Amygdala (tissue), 56 donors: ENCODE measurements around the gene SCART1.
"Not testable (repeated sequence)": the region's sequence is repeated elsewhere in the genome, so short reads cannot be mapped to it uniquely, and the experiment has no call there.

Experiments
- DNase-seq, 56 donors: peaks; one replicate each; lab custom pipeline; 2025; lab: John Stamatoyannopoulos, UW

Gene SCART1

DNA sequence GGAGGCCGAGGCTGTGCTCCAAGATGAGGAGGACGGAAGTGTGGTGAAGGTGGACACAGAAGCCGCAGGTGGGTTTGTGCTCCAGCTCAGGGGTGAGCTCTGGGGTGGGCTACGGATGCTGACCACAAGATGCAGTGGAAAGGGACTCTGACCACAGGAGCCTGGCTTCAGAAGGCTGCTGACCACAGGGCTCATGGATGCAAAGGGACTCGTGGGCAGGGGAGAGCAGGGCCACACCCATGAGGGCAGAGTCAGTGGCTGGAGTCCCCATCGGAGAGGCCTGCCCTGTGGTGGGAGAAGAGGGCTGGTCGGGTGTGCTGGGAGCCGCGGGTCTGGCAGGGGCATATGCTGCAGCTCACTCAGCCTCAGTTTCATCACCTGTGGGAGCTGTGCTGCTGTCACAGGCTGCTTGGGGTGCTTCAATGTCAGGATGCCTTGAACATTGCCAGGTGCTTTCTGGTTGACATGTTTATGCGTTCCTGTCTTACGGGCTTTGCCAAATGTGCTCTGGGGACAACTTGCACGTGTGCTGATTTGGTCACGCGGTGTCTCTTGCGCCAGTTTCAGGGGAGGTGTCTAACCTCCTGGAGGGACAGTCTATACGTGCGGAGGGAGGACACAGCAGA, 13.7 kb downstream of the SCART1 start:
- no peak for DNase-seq

DNA sequence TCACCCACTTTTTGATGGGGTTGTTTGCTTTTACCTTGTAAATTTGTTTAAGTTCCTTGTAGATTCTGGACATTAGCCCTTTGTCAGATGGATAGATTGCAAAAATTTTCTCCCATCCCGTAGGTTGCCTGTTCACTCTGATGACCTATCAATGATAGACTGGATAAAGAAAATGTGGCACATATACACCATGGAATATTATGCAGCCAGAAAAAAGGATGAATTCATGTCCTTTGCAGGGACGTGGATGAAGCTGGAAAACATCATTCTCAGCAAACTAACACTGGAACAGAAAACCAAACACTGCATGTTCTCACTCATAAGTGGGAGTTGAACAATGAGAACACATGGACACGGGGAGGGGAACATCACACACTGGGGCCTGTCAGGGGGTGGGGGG, 15.5 kb downstream of the SCART1 start:
- DNase-seq = not testable (repeated sequence)

DNA sequence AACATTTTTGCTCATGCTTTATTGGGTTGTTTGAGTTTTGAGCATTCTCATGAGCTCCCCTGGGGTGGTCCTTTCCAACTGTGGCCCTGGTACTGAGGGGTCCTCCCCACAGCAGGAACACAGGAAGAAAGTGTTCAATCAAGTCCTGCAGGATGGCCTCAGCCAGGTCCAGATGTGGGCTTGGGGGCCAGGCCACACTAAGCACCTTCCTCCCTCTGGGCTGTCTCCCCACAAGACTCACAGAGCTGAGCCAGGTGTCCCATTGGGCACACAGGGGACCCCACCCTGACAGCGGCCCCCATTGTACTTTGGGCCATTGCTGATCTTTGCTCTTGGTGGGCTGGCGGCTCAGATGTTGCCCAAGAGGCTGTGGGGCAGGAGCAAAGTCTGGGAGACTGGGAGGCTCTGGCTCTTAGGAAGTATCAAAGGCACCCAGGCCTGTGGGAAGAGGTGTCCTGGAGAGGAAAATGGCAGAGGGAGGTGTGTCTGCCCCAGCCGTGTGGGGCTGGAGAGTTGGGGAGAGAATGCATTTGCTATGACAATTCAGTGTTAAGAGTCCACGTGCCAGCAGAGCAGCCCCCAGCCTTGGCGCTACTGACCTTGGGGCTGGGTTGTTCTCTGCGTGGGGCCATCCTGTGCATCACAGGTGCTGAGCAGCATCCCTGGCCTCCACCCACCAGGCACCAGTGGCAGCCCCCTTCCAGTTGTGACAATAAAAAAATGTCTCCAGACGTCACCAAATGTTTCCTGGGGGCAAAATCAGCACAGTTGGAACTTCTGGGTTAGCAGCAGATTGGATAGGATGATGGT, 17.8 kb downstream of the SCART1 start:
- DNase-seq = no peak

DNA sequence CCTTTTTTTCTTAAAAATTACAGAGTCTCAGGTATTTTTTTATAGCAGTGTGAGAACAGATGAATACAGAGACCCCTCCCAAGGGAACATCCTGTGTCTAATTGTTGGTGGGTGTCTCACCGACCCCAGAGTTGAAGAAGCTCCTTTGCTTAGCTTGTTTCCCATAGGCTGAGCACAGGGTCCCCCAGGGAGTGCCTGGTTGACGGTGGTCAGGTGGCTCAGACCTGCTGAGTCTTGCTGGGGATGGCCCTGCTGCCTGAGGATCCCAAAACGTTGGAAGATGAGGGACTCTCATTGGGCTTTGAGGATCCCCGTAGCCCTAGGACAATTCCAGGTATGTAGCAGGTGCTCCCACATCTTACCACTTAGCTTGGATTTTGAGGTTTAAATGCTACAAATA, 19.5 kb downstream of the SCART1 start:
- DNase-seq = no peak

DNA sequence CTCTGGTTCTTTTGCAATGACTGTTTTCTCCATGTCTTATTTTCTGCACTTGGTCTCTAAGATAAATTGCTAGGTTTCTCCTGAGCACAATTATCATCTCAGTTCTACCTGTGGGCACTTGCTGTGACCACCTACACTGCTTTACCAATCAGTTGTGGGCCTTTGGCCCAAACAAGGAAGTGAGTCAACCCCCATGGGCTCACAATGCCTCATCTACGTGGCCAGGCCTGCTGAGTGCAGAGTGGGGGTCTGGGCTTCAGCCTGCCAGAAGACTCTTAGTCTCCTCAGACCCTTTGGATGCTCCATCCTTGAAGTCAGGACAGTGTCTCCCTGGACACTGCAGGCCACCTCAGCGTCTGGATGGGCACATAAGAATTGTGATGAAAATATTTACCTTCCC, 20.3 kb downstream of the SCART1 start:
- DNase-seq = no peak

DNA sequence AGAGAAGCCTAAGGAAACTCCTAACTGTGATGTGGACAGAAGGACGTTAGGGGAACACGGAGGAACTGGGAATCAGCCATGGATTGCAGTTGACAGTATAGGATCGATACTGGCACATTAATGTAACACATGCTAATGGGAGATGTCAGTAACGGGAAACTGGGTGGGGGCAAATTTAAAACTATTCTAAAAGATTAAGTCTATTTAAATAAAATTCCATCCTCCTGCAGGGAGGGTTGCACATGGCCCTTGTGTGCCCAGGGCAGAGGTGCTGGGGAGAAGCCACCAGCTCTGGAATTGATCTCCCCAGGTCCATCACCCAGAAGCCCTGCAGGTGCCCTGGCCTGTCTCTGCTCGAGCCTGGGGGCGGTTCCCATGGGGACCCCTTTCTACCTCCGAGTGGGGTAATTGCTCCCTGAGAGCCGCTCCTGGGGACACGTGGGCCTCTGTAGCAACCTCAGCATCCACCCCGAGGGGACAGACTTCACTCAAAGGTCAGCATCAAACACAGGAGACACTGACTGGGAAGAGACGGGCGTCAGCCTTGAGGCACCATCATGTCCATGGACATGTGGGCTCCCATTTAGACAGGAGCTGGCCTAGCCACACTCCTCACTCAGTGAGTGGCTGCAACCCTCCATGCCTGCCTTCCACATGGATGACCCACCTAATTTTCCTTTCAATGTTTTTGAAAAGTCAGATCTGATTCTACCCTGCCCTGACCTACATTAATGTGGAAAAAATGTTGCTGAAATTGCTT, 21.1 kb downstream of the SCART1 start:
- no peak for DNase-seq

DNA sequence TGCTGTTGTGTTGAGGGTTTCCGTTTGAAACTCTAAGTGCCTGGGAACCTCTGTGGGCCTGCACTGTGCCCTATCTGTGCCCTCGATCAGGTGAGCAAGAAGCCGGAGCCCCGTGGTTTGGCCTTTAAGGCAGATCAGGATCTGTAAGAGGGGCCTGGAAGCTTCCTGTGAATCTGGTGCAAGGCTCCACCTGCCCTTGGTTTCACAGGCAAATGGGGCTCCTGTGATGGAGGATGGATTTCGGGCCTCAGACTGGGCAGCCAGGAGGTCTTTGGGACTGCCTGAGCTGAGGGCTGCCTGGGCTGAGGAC, 21.6 kb downstream of the SCART1 start:
- DNase-seq = no peak

DNA sequence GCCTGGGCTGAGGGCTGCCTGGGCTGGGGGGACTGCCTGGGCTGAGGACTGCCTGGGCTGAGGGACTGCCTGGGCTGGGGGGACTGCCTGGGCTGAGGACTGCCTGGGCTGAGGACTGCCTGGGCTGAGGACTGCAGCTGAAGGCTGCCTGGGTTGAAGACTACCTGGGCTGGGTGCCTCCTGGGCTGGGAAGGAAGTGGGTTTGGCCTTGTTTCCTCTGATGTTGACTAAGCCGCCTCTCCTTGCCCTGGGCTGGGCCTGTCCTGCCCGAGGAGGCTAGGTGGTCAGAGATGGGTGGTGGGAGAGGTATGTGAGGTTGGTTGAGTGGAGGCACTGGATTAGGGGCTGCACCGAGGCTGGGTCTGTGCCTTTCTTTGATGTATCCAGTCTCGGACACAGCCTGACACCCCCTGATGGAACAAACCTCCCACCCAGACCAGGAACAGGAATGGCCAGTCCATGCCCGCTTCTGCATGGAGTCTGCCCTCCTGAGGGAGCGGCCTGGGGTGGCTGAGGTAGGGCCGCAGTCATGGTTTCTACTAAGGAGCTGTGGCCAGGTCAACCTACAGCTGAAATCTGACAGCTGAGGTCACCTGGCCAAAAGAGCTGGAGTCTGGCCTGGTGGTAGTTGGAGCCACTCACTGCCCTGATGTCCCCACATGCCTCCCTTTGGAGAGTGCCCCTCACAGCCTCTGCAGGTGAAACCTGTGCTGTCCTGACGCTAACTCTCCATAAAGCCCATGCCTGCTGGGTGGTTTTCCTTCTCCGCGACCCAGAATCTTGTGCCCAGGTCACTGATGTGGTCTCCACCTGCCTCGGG, 22.3 kb downstream of the SCART1 start:
- no peak for DNase-seq

DNA sequence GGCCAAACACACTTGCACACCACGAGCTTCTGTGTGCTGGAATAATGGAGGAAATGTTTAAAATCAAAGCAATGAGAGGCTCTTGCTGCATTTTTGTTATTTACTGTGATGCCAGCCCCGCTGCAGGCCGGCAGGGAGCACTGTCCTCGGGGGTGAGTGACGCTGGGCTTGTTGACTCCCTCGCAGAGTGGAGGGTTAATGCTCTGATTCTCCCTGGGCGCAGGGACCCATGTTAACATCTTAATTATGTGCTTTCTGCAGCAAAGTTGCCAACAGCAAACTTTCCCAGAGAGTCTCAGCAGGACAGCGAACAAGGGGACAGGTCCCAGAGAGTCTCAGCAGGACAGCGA, 22.9 kb downstream of the SCART1 start:
- no peak for DNase-seq

DNA sequence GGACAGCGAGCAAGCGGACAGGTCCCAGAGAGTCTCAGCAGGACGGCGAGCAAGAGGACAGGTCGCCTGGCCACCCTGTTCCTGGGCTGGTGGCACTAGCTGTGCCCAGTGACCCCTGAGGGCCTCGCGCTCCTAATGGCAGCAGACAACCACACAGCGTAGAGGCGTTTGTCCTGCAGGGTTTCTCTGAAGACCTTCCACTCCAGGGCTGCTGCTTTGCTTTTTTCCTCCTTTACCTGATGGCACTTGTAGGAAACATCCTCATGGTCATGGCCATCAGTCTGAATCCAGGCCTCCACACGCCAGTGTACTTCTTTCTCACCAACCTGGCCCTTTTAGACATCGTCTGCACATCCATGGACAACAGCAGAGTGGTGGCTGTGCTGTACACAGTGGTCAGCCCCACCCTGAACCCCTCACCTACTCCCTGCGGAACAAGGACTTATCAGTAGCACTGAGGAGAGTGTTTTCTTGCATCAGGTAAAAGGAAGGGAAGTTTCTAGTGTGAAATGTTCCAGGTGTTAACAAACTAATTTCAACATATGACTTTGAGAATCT, 27.4 kb downstream of the SCART1 start:
- DNase-seq = no peak

DNA sequence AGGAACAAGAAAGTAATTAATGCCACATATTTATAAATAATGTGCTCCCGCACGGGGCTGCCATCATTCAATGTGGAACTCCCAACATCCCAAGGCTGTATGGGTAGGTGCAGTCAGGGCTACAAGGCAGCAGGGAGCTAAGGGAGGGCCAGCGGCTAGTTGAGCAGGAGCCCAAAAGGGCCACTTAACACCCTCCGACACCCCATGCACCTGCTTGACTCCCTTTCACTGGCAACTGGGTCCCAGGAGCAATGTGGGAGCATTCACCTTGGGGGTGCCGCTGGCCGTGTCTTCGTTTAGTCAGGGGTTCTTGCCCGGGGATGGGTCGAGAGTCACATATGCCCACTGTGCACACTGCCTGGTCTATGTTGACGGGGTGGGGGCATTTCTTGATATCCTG, 27.9 kb downstream of the SCART1 start:
- DNase-seq = no peak

DNA sequence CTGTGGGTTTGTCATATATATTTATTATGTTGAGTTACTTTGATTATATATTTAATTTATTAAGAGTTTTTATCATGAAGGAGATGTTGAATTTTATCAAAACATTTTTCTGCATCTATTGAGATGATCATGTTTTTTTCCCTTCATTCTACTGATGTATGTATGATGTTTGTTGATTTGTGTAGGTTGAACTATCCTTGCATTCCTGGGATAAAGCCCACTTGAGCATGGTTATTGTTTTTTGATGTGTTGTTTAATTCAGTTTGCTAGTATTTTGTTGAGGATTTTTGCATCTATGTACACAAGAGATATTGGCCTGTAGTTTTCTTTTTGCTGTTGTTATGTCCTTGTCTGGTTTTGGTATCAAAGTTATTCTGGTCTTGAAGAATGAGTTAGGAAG, 31.1 kb downstream of the SCART1 start:
- no peak for DNase-seq

DNA sequence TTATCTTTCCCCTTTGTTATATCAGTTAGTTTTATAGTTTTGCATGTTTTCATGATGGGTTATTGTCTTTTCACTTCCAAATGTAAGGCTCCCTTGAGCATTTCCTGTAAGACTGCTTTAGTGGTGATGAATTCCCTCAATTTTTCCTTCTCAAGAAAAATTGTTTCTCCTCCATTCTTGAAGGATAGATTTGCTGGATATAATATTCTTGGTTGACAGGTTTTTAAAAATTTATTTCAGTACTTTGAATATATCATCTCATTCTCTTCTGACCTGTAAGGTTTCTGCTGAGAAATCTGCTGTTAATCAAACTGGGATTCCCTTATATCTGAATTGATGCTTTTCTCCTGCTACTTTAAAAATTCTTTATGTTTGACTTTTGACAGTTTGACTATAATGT, 33.3 kb downstream of the SCART1 start:
- no peak for DNase-seq

DNA sequence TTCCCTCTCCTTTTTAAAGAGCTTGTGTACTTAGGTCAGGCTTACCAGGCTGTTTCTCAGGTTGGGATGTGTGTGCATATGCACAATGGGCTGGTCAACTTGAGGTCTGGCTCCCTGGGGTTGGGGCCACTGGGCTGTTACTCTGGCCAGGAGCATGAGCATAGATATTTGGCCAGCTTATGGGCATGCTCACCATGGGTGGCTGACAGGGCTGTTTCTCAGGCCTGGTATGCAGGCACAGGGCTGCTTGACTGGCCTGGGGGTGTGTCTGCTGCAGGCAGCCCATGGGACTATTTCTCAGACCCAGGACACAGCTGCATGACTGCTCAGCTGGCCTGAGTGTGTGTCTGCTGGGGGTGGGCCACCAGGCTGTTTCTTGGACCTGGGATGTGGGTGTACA, 34.6 kb downstream of the SCART1 start:
- no peak for DNase-seq

DNA sequence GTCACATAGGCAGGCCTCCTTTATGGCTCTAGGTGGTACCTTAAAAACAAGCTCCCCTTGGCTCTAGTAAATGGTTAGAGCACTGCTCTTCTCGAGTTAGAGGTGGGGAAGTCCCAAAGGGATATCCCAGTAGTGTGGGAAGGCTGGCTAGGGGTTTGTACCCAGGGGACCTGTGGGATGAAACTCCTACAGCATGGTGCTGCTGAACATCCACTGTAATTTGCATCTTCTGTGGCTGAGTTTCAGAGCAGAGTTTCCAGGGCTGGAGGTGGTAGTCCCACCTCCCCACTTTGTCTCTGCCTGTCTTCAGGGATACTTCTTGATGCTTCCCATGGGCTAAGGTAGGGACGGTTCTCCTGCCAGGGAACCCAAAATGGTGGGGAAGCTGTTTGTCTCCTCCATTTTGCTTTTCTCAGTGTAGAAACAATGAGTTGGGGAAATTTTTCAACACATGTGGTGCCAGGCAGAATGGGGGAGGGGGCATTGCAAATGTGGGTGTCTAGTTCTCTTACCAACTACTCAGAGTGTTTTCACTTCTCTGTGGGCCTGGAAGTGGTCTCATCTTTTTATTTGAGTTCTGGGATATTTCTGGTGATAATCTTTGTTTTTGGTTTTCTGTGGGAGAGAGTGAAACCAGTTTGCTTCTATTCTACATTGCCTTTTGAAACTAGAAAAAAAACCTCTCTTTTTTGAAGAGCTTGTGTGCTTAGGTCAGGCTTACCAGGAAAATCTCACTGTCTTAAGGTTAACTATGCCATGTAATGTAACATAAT, 36.3 kb downstream of the SCART1 start:
- no peak for DNase-seq

DNA sequence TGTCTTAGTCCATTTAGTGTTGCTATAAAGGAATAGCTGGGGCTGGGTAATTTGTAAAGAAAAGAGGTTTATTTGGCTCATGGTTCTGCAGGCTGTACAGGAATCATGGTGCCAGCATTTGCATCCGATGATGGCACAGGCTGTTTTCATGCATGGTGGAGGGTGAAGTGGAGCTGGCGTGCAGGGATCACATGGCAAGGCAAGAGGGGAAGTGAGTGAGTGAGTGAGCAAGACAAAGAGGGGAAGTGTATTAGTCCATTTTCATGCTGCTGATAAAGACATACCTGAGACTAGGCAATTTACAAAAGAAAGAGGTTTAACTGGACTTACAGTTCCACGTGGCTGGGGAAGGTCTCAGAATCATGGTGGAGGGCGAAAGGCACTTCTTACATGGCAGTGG, 39.8 kb downstream of the SCART1 start:
- not testable (repeated sequence) for DNase-seq

DNA sequence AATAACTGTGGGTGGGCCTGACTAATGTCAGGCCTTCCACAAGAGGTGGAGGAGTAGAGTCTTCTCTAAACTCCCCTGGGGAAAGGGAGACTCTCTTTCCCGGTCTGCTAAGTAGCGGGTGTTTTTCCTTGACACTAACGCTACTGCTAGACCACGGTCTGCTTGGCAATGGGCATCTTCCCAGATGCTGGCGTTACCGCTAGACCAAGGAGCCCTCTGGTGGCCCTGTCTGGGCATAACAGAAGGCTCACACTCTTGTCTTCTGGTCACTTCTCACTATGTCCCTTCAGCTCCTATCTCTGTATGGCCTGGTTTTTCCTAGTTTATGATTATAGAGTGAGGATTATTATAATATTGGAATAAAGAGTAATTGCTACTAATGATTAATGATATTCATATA, 43.6 kb downstream of the SCART1 start:
- DNase-seq = peak in 2 of 56 donors; percentile 10 to 20

DNA sequence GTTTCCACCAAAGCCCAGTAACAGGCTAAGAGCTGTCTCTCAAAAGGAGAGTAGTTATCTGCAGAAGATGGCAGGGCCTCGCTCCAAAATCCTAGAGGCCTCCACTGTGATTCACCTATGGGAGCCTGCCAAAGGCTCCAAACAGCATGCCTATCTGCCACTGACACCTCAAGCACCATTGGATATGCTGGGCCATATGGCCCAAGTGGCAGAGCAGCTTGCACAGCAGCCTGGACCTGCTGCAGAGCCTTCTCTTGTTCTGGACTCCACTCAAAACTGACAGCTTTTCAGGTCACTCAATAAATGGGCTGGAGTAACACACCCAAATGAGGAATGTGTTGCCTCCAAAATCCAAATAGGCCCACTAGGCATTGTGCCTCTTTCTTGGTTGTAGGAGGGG, 45.4 kb downstream of the SCART1 start:
- DNase-seq = not testable (repeated sequence)

DNA sequence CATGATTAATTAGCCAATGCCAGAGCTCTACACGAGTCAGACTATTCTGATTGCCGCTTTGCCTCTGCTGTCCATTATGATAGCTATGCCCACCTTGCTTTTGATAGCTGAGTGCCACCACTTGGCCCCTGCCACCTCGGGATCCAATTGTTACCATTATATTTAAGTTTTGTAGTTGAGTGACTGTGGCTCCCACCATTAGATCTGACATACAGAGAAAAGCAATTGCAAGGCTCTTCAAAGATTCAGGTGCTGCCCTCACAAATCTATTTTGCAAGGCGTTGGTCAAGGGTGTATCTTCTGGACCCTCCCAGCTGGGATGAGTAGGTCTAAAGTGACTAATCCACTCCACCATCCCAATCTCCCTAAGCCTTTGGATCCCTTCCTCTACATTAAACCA, 47.2 kb downstream of the SCART1 start:
- not testable (repeated sequence) for DNase-seq

DNA sequence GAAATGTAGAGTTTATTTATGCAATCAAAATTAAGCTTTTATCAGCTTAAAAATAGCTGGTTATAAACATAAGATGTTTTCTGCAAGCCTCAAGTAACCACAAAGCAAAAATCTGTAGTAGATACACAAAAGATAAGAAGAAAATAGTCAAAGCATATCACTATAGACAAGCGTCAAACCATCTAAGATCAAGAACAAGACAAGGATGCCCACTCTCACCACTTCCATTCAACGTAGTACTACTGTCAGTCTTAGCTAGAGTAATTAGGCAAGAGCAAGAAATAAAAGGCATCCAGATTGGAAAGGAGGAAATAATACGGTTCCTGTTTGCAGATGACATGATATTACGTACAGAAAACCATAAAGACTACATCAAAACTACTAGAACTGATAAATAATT, 56.0 kb downstream of the SCART1 start:
- no peak for DNase-seq
